HEK293 (cell line): ENCODE measurements around the gene SUDS3.

Source experiments
- CTCF ChIA-PET: fragments of 350-600 bp; formaldehyde crosslinking; extraction: SDS; loops from one replicate; lab custom pipeline; 2021; ENCODE audit warnings: antibody characterized with exemption; lab: Yijun Ruan, JAX
- POLR2A ChIA-PET: fragments of 300-600 bp; formaldehyde crosslinking; extraction: SDS; loops from one replicate; lab custom pipeline; 2020; ENCODE audit warnings: antibody characterized with exemption, inconsistent platforms; lab: Yijun Ruan, JAX
- H3K27ac ChIP-seq: fragments of 200-500 bp; sonication (Bioruptor generic); 2 replicates; pipeline ENCODE4 v1.5.1; 2014; ENCODE audit warnings: low read depth, low read length, control low read depth, inconsistent platforms; ENCODE audit errors: extremely low read depth
- H3K36me3 ChIP-seq, 2 experiments: fragments of 200-500 bp in 1 of 2; sonication (Bioruptor generic) in 1 of 2; 1 replicate in 1 of 2; 2 replicates in 1 of 2; pipeline ENCODE4 v1.5.1; 2014 to 2017; ENCODE audit warnings: inconsistent platforms in 2 of 2, low read length in 2 of 2; ENCODE audit not compliant: control insufficient read depth in 2 of 2, insufficient read depth in 1 of 2
- H3K4me1 ChIP-seq: fragments of 200-500 bp; sonication (Bioruptor generic); 2 replicates; pipeline ENCODE4 v1.5.1; 2014; ENCODE audit warnings: mild to moderate bottlenecking, low read length, inconsistent platforms; ENCODE audit not compliant: control insufficient read depth, insufficient read depth
- H3K4me3 ChIP-seq: 2 replicates; pipeline ENCODE4 v1.5.1; 2011; ENCODE audit warnings: low read depth, mild to moderate bottlenecking, control low read depth, low read length, moderate library complexity
- H3K9me3 ChIP-seq: fragments of 200-500 bp; sonication (Bioruptor generic); 2 replicates; pipeline ENCODE4 v1.5.1; 2014; ENCODE audit warnings: low read depth, low read length, inconsistent platforms; ENCODE audit not compliant: control insufficient read depth, insufficient read depth
- GLIS2 ChIP-seq: fragments of 450-650 bp; formaldehyde crosslinking; IDR thresholded peaks from 2 replicates; pipeline ENCODE4 v1.5.1; 2016; ENCODE audit warnings: missing biosample characterization, missing genetic modification characterization
- PBX3 ChIP-seq: sonication (generic); formaldehyde crosslinking; IDR thresholded peaks from 2 replicates; pipeline ENCODE4 v1.8.1; 2022; ENCODE audit warnings: mild to moderate bottlenecking, moderate library complexity, missing genetic modification reagents
- SP2 ChIP-seq: fragments of 450-650 bp; formaldehyde crosslinking; IDR thresholded peaks from 2 replicates; pipeline ENCODE4 v1.5.1; 2016; ENCODE audit warnings: missing biosample characterization, missing genetic modification characterization
- ZBTB11 ChIP-seq: fragments of 450-650 bp; formaldehyde crosslinking; conservative IDR thresholded peaks from 2 replicates; pipeline ENCODE4 v1.5.1; 2016; ENCODE audit warnings: low read depth, missing biosample characterization, missing genetic modification characterization
- ZNF239 ChIP-seq: fragments of 450-650 bp; formaldehyde crosslinking; IDR thresholded peaks from 2 replicates; pipeline ENCODE4 v1.5.1; 2016; ENCODE audit warnings: missing biosample characterization, missing genetic modification characterization
- ZNF266 ChIP-seq: fragments of 450-650 bp; formaldehyde crosslinking; IDR thresholded peaks from 2 replicates; pipeline ENCODE4 v1.5.1; 2016; ENCODE audit warnings: missing biosample characterization, missing genetic modification characterization, low read depth
- ZNF366 ChIP-seq: fragments of 450-650 bp; formaldehyde crosslinking; conservative IDR thresholded peaks from 2 replicates; pipeline ENCODE4 v1.5.1; 2016; ENCODE audit warnings: missing biosample characterization, missing genetic modification characterization
- ZNF416 ChIP-seq: fragments of 450-650 bp; formaldehyde crosslinking; IDR thresholded peaks from 2 replicates; pipeline ENCODE4 v1.5.1; 2016; ENCODE audit warnings: missing biosample characterization, missing genetic modification characterization
- ZNF629 ChIP-seq: fragments of 450-650 bp; formaldehyde crosslinking; IDR thresholded peaks from 2 replicates; pipeline ENCODE4 v1.5.1; 2017; ENCODE audit warnings: missing biosample characterization, missing genetic modification characterization
- ZNF777 ChIP-seq: fragments of 450-650 bp; formaldehyde crosslinking; IDR thresholded peaks from 2 replicates; pipeline ENCODE4 v1.5.1; 2017; ENCODE audit warnings: missing biosample characterization, missing genetic modification characterization, borderline replicate concordance
- ZNF830 ChIP-seq: fragments of 450-650 bp; IDR thresholded peaks from 2 replicates; pipeline ENCODE4 v1.5.0; 2018; ENCODE audit warnings: missing biosample characterization, missing genetic modification characterization, low read depth, mild to moderate bottlenecking, moderate library complexity
- TF ChIP-seq, protein P1 (sequence below): fragments of 450-650 bp; formaldehyde crosslinking; IDR thresholded peaks from 2 replicates; pipeline ENCODE4 v1.5.1; 2017; ENCODE audit warnings: missing biosample characterization, missing genetic modification characterization
- TF ChIP-seq, protein P2 (sequence below): fragments of 450-650 bp; formaldehyde crosslinking; IDR thresholded peaks from 2 replicates; pipeline ENCODE4 v1.5.1; 2016; ENCODE audit warnings: missing biosample characterization, missing genetic modification characterization, borderline replicate concordance

SUDS3 gene

GRCh38 chr12:118446247-118446646 is 69.9 kb downstream of the SUDS3 start:
- CTCF ChIA-PET, result no interaction called here
- Histone ChIP-seq H3K4me1 (no peaks in the 10 kb centered on the region), H3K4me3 (no peak overlapping the region), H3K27ac (no peak overlapping the region), H3K36me3 (no peaks in the 10 kb centered on the region), H3K9me3 (no peaks in the 10 kb centered on the region)
- no peak for TF ChIP-seq ZNF239 (tag by site-specific recombination)
- no peak for TF ChIP-seq ZNF416 (tag by site-specific recombination)
- no peak for TF ChIP-seq ZNF366
- no peak for TF ChIP-seq ZNF629 (tag by site-specific recombination)
- POLR2A ChIA-PET, result no interaction called here

DNA sequence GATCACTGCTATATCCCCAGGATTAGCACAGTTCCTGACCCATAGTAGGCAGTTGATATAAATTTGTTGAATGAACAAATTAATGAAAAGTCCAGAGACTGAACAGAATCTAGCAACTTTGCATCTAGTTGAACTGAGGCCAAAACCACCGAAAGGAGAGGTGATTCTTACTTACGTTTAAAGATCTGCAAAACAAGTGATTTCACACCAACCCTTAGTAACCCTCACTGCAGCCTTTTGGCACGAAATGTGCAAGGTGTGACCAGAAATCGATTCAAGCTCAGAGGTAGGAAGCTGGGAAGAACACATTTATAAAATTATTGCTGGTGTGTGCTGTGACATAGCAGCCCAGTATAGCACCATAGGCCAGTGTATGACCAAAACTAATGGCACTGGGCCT is 70.8 kb downstream of the SUDS3 start:
- no peak overlapping the region for H3K27ac ChIP-seq
- no peak for TF ChIP-seq ZNF830
- no peak for TF ChIP-seq ZNF266
- no peak for TF ChIP-seq GLIS2 (tag by site-specific recombination)
- TF ChIP-seq PBX3 (CRISPR knock-in tag), result no peak
- TF ChIP-seq, protein P1, sequence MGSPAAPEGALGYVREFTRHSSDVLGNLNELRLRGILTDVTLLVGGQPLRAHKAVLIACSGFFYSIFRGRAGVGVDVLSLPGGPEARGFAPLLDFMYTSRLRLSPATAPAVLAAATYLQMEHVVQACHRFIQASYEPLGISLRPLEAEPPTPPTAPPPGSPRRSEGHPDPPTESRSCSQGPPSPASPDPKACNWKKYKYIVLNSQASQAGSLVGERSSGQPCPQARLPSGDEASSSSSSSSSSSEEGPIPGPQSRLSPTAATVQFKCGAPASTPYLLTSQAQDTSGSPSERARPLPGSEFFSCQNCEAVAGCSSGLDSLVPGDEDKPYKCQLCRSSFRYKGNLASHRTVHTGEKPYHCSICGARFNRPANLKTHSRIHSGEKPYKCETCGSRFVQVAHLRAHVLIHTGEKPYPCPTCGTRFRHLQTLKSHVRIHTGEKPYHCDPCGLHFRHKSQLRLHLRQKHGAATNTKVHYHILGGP (tag by site-specific recombination), result no peak
- no peak for TF ChIP-seq SP2 (tag by site-specific recombination)
- TF ChIP-seq ZBTB11, result no peak
- no peak for TF ChIP-seq ZNF777
- TF ChIP-seq, protein P2, sequence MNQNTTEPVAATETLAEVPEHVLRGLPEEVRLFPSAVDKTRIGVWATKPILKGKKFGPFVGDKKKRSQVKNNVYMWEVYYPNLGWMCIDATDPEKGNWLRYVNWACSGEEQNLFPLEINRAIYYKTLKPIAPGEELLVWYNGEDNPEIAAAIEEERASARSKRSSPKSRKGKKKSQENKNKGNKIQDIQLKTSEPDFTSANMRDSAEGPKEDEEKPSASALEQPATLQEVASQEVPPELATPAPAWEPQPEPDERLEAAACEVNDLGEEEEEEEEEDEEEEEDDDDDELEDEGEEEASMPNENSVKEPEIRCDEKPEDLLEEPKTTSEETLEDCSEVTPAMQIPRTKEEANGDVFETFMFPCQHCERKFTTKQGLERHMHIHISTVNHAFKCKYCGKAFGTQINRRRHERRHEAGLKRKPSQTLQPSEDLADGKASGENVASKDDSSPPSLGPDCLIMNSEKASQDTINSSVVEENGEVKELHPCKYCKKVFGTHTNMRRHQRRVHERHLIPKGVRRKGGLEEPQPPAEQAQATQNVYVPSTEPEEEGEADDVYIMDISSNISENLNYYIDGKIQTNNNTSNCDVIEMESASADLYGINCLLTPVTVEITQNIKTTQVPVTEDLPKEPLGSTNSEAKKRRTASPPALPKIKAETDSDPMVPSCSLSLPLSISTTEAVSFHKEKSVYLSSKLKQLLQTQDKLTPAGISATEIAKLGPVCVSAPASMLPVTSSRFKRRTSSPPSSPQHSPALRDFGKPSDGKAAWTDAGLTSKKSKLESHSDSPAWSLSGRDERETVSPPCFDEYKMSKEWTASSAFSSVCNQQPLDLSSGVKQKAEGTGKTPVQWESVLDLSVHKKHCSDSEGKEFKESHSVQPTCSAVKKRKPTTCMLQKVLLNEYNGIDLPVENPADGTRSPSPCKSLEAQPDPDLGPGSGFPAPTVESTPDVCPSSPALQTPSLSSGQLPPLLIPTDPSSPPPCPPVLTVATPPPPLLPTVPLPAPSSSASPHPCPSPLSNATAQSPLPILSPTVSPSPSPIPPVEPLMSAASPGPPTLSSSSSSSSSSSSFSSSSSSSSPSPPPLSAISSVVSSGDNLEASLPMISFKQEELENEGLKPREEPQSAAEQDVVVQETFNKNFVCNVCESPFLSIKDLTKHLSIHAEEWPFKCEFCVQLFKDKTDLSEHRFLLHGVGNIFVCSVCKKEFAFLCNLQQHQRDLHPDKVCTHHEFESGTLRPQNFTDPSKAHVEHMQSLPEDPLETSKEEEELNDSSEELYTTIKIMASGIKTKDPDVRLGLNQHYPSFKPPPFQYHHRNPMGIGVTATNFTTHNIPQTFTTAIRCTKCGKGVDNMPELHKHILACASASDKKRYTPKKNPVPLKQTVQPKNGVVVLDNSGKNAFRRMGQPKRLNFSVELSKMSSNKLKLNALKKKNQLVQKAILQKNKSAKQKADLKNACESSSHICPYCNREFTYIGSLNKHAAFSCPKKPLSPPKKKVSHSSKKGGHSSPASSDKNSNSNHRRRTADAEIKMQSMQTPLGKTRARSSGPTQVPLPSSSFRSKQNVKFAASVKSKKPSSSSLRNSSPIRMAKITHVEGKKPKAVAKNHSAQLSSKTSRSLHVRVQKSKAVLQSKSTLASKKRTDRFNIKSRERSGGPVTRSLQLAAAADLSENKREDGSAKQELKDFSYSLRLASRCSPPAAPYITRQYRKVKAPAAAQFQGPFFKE (tag by site-specific recombination), result no peak
- ChIA-PET POLR2A (no interaction called here), CTCF (no interaction called here)
- H3K9me3 ChIP-seq, result no peaks in the 10 kb centered on the region
- H3K36me3 ChIP-seq, result no peaks in the 10 kb centered on the region
- H3K4me1 ChIP-seq, result no peaks in the 10 kb centered on the region
- no peak overlapping the region for H3K4me3 ChIP-seq
